ENCODE results near the gene CPLX3.

The CPLX3 gene

GRCh38 chr15:74807282-74807681 lies 19.1 kb upstream of the CPLX3 start:
- DNase-seq: no peak

GRCh38 chr15:74808078-74808839 lies 18.2 kb upstream of the CPLX3 start:
- no peak for DNase-seq

- no peak for DNase-seq
These were observed 17.6 kb upstream of the CPLX3 start for GRCh38 chr15:74808840-74809229.

- no peak for DNase-seq
These were observed 17.2 kb upstream of the CPLX3 start for GRCh38 chr15:74809242-74809641.

- DNase-seq: no peak
These were observed 16.5 kb upstream of the CPLX3 start for GRCh38 chr15:74809956-74810355.

GRCh38 chr15:74812533-74812932 lies 13.9 kb upstream of the CPLX3 start, which contains the start of gene LMAN1L:
LMAN1L (plus strand) TSS chr15:74812835; CDS start chr15:74812855, 20 bp downstream.
- DNase-seq: no peak

- no peak for DNase-seq
These were observed 11.1 kb upstream of the CPLX3 start for GRCh38 chr15:74815121-74815934.

GRCh38 chr15:74815961-74816360 lies 10.5 kb upstream of the CPLX3 start:
- no peak for DNase-seq

- no peak for DNase-seq
These were observed 9.6 kb upstream of the CPLX3 start for GRCh38 chr15:74816624-74817369.

GRCh38 chr15:74817370-74817737 lies 9.1 kb upstream of the CPLX3 start:
- DNase-seq: no peak

GRCh38 chr15:74820056-74820455 lies 6.4 kb upstream of the CPLX3 start:
- DNase-seq: no peak

- DNase-seq: no peak
These were observed 5.2 kb upstream of the CPLX3 start for GRCh38 chr15:74821091-74821789.

- DNase-seq: no peak
These were observed 4.7 kb upstream of the CPLX3 start for GRCh38 chr15:74821790-74822158.

- no peak for DNase-seq
These were observed 4.2 kb upstream of the CPLX3 start for GRCh38 chr15:74822233-74822632.

GRCh38 chr15:74823324-74823723 lies 3.1 kb upstream of the CPLX3 start:
- DNase-seq: no peak

GRCh38 chr15:74824976-74825375 lies 1.5 kb upstream of the CPLX3 start:
- DNase-seq: no peak

GRCh38 chr15:74825866-74826265 lies 561 bp upstream of the CPLX3 start:
- no peak for DNase-seq

- no peak for DNase-seq
These were observed 494 bp downstream of the CPLX3 start for GRCh38 chr15:74826921-74827320.

GRCh38 chr15:74827614-74828013 lies 1.2 kb downstream of the CPLX3 start:
- DNase-seq: no peak

- no peak for DNase-seq
These were observed 2.4 kb downstream of the CPLX3 start for GRCh38 chr15:74828835-74829234.

- DNase-seq: no peak
These were observed 3.1 kb downstream of the CPLX3 start for GRCh38 chr15:74829486-74829885.

GRCh38 chr15:74829991-74830390 lies 3.6 kb downstream of the CPLX3 start:
- DNase-seq: no peak

- no peak for DNase-seq
These were observed 4.4 kb downstream of the CPLX3 start for GRCh38 chr15:74830868-74831267.
